GM18858 (cell line): Measurements from ENCODE around the gene NUDT22.

Source experiments
- ATAC-seq: cut with Tn5 transposase; IDR thresholded peaks from one replicate; pipeline ENCODE4 v1.9.1; 2021; ENCODE audit not compliant: unreplicated experiment

NUDT22 gene

GRCh38 chr11:64268025-64268892 lies 42.2 kb downstream of the NUDT22 start:
- no peak for ATAC-seq

DNA sequence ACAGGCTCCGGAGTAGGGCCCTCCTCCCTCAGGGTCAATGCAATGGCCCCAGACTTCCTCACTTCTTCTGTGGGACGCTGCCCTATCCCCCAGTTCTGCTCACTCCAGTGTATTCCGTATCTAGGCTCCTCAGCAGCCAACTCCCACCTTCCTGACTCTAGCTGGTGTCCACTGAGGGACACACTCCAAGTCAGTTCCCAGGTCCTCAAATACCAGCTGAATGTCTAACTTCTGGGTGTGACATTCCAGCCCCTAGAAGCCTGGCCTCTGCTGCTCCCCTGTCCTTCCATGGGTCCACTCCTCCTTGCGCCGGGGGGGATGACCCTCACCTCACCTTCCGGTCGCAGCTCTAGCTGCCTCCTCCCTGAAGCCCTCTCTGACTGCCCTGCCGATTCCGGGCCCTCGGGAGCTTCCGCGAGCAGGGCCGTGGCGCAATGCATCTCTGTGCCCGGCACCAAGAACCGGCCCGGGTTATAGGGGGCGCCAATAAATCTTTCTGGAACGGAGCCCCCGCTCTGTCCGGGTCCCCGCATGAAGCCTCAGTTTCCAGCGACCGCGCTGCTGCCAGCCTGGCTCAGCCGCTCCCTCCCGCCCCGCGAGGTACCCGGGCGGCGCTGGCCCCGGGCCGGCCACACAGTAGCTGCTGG lies 42.9 kb downstream of the NUDT22 start:
- no peak for ATAC-seq

- ATAC-seq: peak; percentile 54
These were observed 43.6 kb downstream of the NUDT22 start for GRCh38 chr11:64269540-64270220.

- no peak for ATAC-seq
These were observed 49.1 kb downstream of the NUDT22 start for GRCh38 chr11:64275031-64275800.

- no peak for ATAC-seq
These were observed 49.8 kb downstream of the NUDT22 start for GRCh38 chr11:64275841-64276240.

GRCh38 chr11:64276653-64277431 lies 50.8 kb downstream of the NUDT22 start:
- no peak for ATAC-seq

DNA sequence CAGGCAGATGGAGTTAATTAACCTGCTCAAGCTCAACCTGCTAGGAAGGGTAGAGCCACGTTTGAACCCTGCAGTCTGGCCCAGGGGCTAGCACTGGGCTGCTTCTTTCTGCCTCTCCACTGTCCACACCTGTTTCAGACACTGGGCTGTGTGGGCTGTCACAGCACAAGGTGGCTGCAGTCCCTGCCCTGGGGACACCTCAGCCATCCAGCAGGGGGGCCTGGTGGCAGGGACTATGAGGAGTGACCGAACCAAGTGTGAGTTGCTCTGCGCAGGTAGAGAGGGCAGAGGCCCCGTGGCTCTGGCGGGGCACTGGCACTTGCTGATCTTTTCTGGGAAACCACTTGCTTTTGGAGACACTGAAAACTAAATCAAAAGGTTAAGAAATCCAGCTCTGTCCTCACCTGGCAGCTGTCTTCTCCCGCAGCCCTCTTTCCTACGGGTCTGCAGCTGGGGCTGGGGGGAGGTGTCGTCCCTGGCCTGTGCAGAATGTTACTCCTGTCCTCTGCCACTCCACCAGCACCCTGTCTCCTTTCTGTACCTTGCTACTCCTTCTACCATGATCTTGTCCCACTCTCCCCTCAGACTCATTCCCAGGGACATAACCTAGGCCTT lies 52.6 kb downstream of the NUDT22 start:
- no peak for ATAC-seq
